Measurements from ENCODE around the gene GRHL3. TPM values are rescaled to one million over a fixed set of nuclear protein-coding genes. Genes with fewer than 3 reads are reported as not detected.

GRHL3 gene
- total and polyA plus RNA-seq, 2 donors (not counting 3 experiments of a cell fraction or from before 2014, with no cell fraction given) = not detected

GRCh38 chr1:24297187-24297851 is 21.8 kb upstream of the GRHL3 start:
- H2AFZ ChIP-seq (ENCODE audit: low read depth, low read length) = no peak overlapping the region
- no peaks in the 10 kb centered on the region for H4K20me1 ChIP-seq (replicated peaks; ENCODE audit: control insufficient read depth, extremely low read depth, insufficient read depth, low read length)
- dilution Hi-C loops (cut with MboI; ENCODE audit: extremely low pct_ligation_motif_present, low sequenced_read_pairs) (no loop called here), intact Hi-C loops (cut with micrococcal nuclease) (no loop called here)
- H3K9ac ChIP-seq (replicated peaks; ENCODE audit: extremely low read depth, insufficient read depth, low read length) = no peak overlapping the region
- H3K4me2 ChIP-seq (ENCODE audit: insufficient read depth, low read length) = no peak overlapping the region
- ChIA-PET POLR2A (no interaction called here), CTCF (interaction anchor here (1.1 to 2.5 kb wide), 2 partner anchors 15 to 95 kb away, joined by 3 to 11 read pairs; no protein-coding TSS in a partner anchor)
- H3K79me2 ChIP-seq (ENCODE audit: control insufficient read depth, insufficient read depth, low read length) = no peaks in the 10 kb centered on the region
- TF ChIP-seq POLR2AphosphoS5 (IDR thresholded peaks at IDR 0.05; ENCODE audit: insufficient read depth, low read depth, low read length) (no peak), GATA2 (IDR thresholded peaks at IDR 0.05; ENCODE audit: insufficient read depth, insufficient read length, low read depth, low read length) (no peak), JUN (IDR thresholded peaks at IDR 0.05; ENCODE audit: borderline replicate concordance, insufficient read depth, insufficient read length, low read depth) (no peak), EZH2 (IDR thresholded peaks at IDR 0.05; ENCODE audit: borderline replicate concordance, low read depth, low read length, severe bottlenecking) (no peak), CTCF (IDR thresholded peaks at IDR 0.05; ENCODE audit: extremely low read depth in 1 of 2, insufficient read depth in 1 of 2, low read depth in 1 of 2, low read length in 2 of 2) (no peak), POLR2A (IDR thresholded peaks at IDR 0.05; ENCODE audit: low read depth, low read length) (no peak), MAX (IDR thresholded peaks at IDR 0.05; ENCODE audit: insufficient read depth, insufficient read length) (no peak), FOS (IDR thresholded peaks at IDR 0.05; ENCODE audit: borderline replicate concordance, insufficient read depth, low read length) (no peak), MYC (IDR thresholded peaks at IDR 0.05; ENCODE audit: low read depth, low read length) (no peak)
- BruUV-seq (replicated peaks) = no TSS peak
- no peaks in the 10 kb centered on the region for H3K9me3 ChIP-seq (replicated peaks; ENCODE audit: control insufficient read depth, insufficient read depth, low read length)
- H3K4me3 ChIP-seq (replicated peaks in 1 of 3; ENCODE audit: insufficient read depth in 1 of 3, low read depth in 1 of 3, low read length in 3 of 3) = no peak overlapping the region
- peaks cover 13% of the 10 kb centered on the region for H3K4me1 ChIP-seq (ENCODE audit: control insufficient read depth, extremely low read depth, insufficient read depth, low read length)
- H3K27me3 ChIP-seq (ENCODE audit: control insufficient read depth in 2 of 2, insufficient read depth in 2 of 2, low read length in 2 of 2) = peaks cover 9 to 14% of the 10 kb centered on the region in 2 experiments
- FAIRE-seq (no peak), DNase-seq (ENCODE audit: low read depth, low spot score) (no peak)
- H3K27ac ChIP-seq (ENCODE audit: insufficient read depth, low read depth, low read length) = no peak overlapping the region
- H3K9me1 ChIP-seq (replicated peaks; ENCODE audit: control insufficient read depth, extremely low read depth, insufficient read depth, low read length) = no peaks in the 10 kb centered on the region
- no peaks in the 10 kb centered on the region for H3K36me3 ChIP-seq (ENCODE audit: control insufficient read depth in 2 of 2, extremely low read depth in 1 of 2, insufficient read depth in 2 of 2, low read length in 2 of 2)
